ENCODE data around the gene ERN1.
"Not testable (repeated sequence)": the region's sequence is repeated elsewhere in the genome, so short reads cannot be mapped to it uniquely, and the experiment has no call there.

ERN1 gene

GRCh38 chr17:64015447-64015846, 114.5 kb downstream of the ERN1 start:
- no peak for DNase-seq
- TF ChIP-seq CTCF (IDR thresholded peaks at IDR 0.05; ENCODE audit: low read depth, low read length) = no peak
- Histone ChIP-seq H3K4me1 (no peaks in the 10 kb centered on the region), H3K36me3 (no peaks in the 10 kb centered on the region), H3K27me3 (no peaks in the 10 kb centered on the region), H3K9me3 (no peaks in the 10 kb centered on the region), H3K4me3 (ENCODE audit: low read depth, low read length) (no peak overlapping the region)

- no peak for DNase-seq
- no peak for TF ChIP-seq CTCF (IDR thresholded peaks at IDR 0.05; ENCODE audit: low read depth, low read length)
- Histone ChIP-seq H3K4me1 (peaks cover 9% of the 10 kb centered on the region), H3K27me3 (no peaks in the 10 kb centered on the region), H3K36me3 (peaks cover 6% of the 10 kb centered on the region; the same call in 1 of the 2 replicates), H3K9me3 (no peaks in the 10 kb centered on the region), H3K4me3 (ENCODE audit: low read depth, low read length) (no peak overlapping the region)
Observed at GRCh38 chr17:64009571-64010402, 120.2 kb downstream of the ERN1 start.

- Histone ChIP-seq H3K4me1 (peaks cover 9% of the 10 kb centered on the region), H3K9me3 (no peaks in the 10 kb centered on the region), H3K27me3 (no peaks in the 10 kb centered on the region), H3K36me3 (peaks cover 7% of the 10 kb centered on the region), H3K4me3 (ENCODE audit: low read depth, low read length) (no peak overlapping the region)
- no peak for TF ChIP-seq CTCF (IDR thresholded peaks at IDR 0.05; ENCODE audit: low read depth, low read length)
- DNase-seq = no peak
Observed at GRCh38 chr17:64008830-64009229, 121.1 kb downstream of the ERN1 start.

- Histone ChIP-seq H3K27me3 (no peaks in the 10 kb centered on the region), H3K4me1 (peaks cover 9% of the 10 kb centered on the region), H3K36me3 (peaks cover 8% of the 10 kb centered on the region), H3K4me3 (ENCODE audit: low read depth, low read length) (no peak overlapping the region), H3K9me3 (no peaks in the 10 kb centered on the region)
- no peak for DNase-seq
- TF ChIP-seq CTCF (IDR thresholded peaks at IDR 0.05; ENCODE audit: low read depth, low read length) = no peak
Observed at GRCh38 chr17:64008346-64008745, 121.6 kb downstream of the ERN1 start.

GRCh38 chr17:64007838-64008282, 122.1 kb downstream of the ERN1 start:
- H3K4me1 ChIP-seq = peaks cover 9% of the 10 kb centered on the region

GRCh38 chr17:64007089-64007837, 122.7 kb downstream of the ERN1 start:
- peaks cover 12% of the 10 kb centered on the region for H3K36me3 ChIP-seq
- H3K9me3 ChIP-seq; DNase-seq; H3K4me1 ChIP-seq; H3K27me3 ChIP-seq; H3K4me3 ChIP-seq (ENCODE audit: low read depth, low read length): not testable (repeated sequence)

More at GRCh38 chr17:64007838-64008282, 122.1 kb downstream of the ERN1 start:
- TF ChIP-seq CTCF (IDR thresholded peaks at IDR 0.05; ENCODE audit: low read depth, low read length) = no peak
- no peak overlapping the region for H3K4me3 ChIP-seq (ENCODE audit: low read depth, low read length)
- no peaks in the 10 kb centered on the region for H3K27me3 ChIP-seq
- peaks cover 12% of the 10 kb centered on the region for H3K36me3 ChIP-seq
- DNase-seq = no peak
- H3K9me3 ChIP-seq = no peaks in the 10 kb centered on the region

All from BE2C (cell line).